Thyroid gland (tissue), 4 donors: Measurements from ENCODE around the gene PARL.

Experiments
- POLR2A ChIP-seq, 2 donors: fragments of 450-650 bp; IDR thresholded peaks; one replicate each; pipeline ENCODE4 v1.6.1; 2017; ENCODE audit warnings: antibody characterized with exemption in 2 of 2, mild to moderate bottlenecking in 2 of 2, moderate library complexity in 1 of 2
- TF ChIP-seq, protein P1 (sequence below), 6 experiments: fragments of 200-600 bp in 3 of 6; fragments of 450-650 bp in 3 of 6; sonication (generic) in 3 of 6; IDR thresholded peaks; one replicate each; pipeline ENCODE4 v1.5.1; 2016 to 2019; ENCODE audit warnings: antibody characterized with exemption in 6 of 6, mild to moderate bottlenecking in 2 of 6, inconsistent platforms in 1 of 6, moderate library complexity in 1 of 6

- TF ChIP-seq POLR2A (IDR thresholded peaks at IDR 0.05) = no peak
- TF ChIP-seq, protein P1, sequence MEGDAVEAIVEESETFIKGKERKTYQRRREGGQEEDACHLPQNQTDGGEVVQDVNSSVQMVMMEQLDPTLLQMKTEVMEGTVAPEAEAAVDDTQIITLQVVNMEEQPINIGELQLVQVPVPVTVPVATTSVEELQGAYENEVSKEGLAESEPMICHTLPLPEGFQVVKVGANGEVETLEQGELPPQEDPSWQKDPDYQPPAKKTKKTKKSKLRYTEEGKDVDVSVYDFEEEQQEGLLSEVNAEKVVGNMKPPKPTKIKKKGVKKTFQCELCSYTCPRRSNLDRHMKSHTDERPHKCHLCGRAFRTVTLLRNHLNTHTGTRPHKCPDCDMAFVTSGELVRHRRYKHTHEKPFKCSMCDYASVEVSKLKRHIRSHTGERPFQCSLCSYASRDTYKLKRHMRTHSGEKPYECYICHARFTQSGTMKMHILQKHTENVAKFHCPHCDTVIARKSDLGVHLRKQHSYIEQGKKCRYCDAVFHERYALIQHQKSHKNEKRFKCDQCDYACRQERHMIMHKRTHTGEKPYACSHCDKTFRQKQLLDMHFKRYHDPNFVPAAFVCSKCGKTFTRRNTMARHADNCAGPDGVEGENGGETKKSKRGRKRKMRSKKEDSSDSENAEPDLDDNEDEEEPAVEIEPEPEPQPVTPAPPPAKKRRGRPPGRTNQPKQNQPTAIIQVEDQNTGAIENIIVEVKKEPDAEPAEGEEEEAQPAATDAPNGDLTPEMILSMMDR (IDR thresholded peaks at IDR 0.05) = no peak
These were observed 15.9 kb downstream of the PARL start for GRCh38 chr3:183868796-183869195.
